Activated CD8-positive, alpha-beta T cell treated with anti-CD3 and anti-CD28 coated beads for 36 hours (primary cell): ENCODE measurements around the gene LRRC3B. TPM values are rescaled to one million over a fixed set of nuclear protein-coding genes. Genes with fewer than 3 reads are reported as not detected.

Experiments used
- ATAC-seq: fragments of 200-7000 bp; cut with Tn5 transposase; one replicate; pipeline ENCODE4 v1.10.0; 2021; ENCODE audit warnings: mild to moderate bottlenecking, moderate library complexity
- CTCF ChIA-PET: fragments of 350-600 bp; sonication (Branson Sonifier 250); formaldehyde crosslinking; loops from one replicate; lab custom pipeline; 2021; ENCODE audit warnings: antibody characterized with exemption; lab: Charles Lee
- POLR2A ChIA-PET: fragments of 350-600 bp; sonication (Branson Sonifier 250); formaldehyde crosslinking; loops from one replicate; lab custom pipeline; 2021; ENCODE audit warnings: antibody characterized with exemption; lab: Charles Lee
- DNase-seq: peaks from one replicate; pipeline ENCODE4 v3.0.0-alpha.2; 2020
- H3K27ac Mint-ChIP-seq: one replicate; pipeline ENCODE4 v1.8.0; 2021; ENCODE audit warnings: mild to moderate bottlenecking, mixed read lengths
- H3K27me3 Mint-ChIP-seq: one replicate; pipeline ENCODE4 v1.8.0; 2021; ENCODE audit warnings: mixed read lengths
- H3K36me3 Mint-ChIP-seq: one replicate; pipeline ENCODE4 v1.8.0; 2021; ENCODE audit warnings: low read depth, mixed read lengths
- H3K4me1 Mint-ChIP-seq: one replicate; pipeline ENCODE4 v1.8.0; 2021; ENCODE audit warnings: low read depth, mixed read lengths
- H3K4me3 Mint-ChIP-seq: one replicate; pipeline ENCODE4 v1.8.0; 2021; ENCODE audit warnings: mild to moderate bottlenecking, moderate library complexity, mixed read lengths
- H3K9me3 Mint-ChIP-seq: one replicate; pipeline ENCODE4 v1.8.0; 2021; ENCODE audit warnings: mixed read lengths
- intact Hi-C: fragments of 100-400 bp; cut with micrococcal nuclease; formaldehyde crosslinking; loops from one replicate; pipeline ENCODE4 v1.10.0; 2022
- total RNA-seq, 2 experiments: library from RNA; stranded (reverse); gene quantifications; one replicate each; pipeline ENCODE4 v1.2.3, GENCODE V29; 2021
- TF ChIP-seq, protein P1 (sequence below): fragments of 200-600 bp; IDR thresholded peaks from one replicate; pipeline ENCODE4 v1.8.0; 2022; ENCODE audit warnings: antibody characterized with exemption, mild to moderate bottlenecking

The LRRC3B gene
- total RNA-seq, 2 experiments from 2014 or later = not detected

DNA sequence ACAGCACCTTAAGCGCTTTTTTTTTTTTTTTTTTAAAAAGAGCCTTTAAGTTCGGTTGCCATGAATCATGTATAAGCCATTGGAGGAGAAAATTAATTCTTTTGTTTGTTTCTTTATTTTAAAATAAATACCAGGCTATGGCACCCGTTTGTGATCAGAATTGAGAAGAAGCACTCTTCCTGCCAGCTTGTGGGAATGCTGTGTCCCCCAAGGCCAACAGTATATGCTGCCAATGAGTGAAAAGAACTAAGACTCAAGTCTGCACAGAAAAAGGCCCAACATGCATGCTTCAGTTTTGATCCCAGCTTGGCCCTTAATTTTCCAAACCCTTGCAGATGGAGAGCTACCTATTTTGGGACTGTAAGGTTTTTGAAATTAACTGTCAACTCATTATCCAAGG lies 90.5 kb downstream of the LRRC3B start:
- CTCF ChIA-PET = interaction anchor here (0.8 to 1.7 kb wide), 5 partner anchors 9 to 1065 kb away, joined by 3 to 7 read pairs (median 4); no protein-coding TSS in a partner anchor
- H3K36me3 Mint-ChIP-seq = no peaks in the 10 kb centered on the region
- H3K27me3 Mint-ChIP-seq = no peaks in the 10 kb centered on the region
- H3K4me1 Mint-ChIP-seq = no peaks in the 10 kb centered on the region
- POLR2A ChIA-PET = no interaction called here
- DNase-seq (no peak), ATAC-seq (no peak)
- H3K4me3 Mint-ChIP-seq = no peak overlapping the region
- H3K27ac Mint-ChIP-seq = no peak overlapping the region
- H3K9me3 Mint-ChIP-seq = no peaks in the 10 kb centered on the region
- TF ChIP-seq, protein P1, sequence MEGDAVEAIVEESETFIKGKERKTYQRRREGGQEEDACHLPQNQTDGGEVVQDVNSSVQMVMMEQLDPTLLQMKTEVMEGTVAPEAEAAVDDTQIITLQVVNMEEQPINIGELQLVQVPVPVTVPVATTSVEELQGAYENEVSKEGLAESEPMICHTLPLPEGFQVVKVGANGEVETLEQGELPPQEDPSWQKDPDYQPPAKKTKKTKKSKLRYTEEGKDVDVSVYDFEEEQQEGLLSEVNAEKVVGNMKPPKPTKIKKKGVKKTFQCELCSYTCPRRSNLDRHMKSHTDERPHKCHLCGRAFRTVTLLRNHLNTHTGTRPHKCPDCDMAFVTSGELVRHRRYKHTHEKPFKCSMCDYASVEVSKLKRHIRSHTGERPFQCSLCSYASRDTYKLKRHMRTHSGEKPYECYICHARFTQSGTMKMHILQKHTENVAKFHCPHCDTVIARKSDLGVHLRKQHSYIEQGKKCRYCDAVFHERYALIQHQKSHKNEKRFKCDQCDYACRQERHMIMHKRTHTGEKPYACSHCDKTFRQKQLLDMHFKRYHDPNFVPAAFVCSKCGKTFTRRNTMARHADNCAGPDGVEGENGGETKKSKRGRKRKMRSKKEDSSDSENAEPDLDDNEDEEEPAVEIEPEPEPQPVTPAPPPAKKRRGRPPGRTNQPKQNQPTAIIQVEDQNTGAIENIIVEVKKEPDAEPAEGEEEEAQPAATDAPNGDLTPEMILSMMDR = no peak
- intact Hi-C loops = no loop called here

DNA sequence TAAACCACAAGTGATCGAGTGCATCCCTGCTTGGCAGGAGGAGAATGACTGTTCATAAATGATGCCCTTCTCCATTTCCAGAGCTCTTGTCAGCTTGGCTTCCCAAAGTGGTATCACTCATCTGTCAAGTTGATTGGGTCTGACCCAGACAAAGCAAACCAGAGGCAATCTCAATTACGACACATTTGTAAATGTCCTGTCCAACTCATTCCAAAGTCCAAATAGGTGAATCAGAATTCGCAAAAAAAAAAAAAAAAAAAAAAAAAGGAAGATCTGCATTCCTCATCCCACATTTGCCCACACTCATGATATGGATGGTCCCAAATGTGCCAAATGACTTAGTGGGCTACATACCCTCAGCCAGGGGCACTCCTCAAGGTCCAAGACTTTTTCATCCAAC lies 91.9 kb downstream of the LRRC3B start:
- DNase-seq (no peak), ATAC-seq (no peak)
- TF ChIP-seq, protein P1 = no peak
- Mint-ChIP-seq H3K9me3 (no peaks in the 10 kb centered on the region), H3K4me3 (no peak overlapping the region), H3K36me3 (no peaks in the 10 kb centered on the region), H3K27me3 (no peaks in the 10 kb centered on the region), H3K27ac (no peak overlapping the region), H3K4me1 (no peaks in the 10 kb centered on the region)
- intact Hi-C loops = no loop called here
- CTCF ChIA-PET = no interaction called here
- POLR2A ChIA-PET = no interaction called here

DNA sequence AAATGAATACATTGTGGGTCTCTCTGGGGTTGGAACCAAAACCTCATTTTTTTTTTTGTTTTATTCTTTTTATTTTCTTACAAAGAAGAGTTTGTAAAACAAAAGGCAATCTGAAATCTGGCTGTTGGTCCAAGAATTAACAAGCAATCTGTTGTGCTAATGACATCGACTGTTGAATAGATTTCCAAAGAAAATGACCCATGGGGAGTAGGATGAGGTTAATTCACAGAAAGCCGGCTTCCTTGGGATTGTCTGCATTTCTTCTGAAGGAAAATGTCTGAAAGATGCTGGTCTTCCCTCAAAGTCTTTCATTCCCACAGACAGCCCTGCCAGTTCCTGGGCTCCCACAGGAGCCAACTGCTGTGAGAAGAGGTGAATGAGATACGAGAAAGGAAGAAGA lies 92.9 kb downstream of the LRRC3B start:
- POLR2A ChIA-PET = no interaction called here
- TF ChIP-seq, protein P1 = no peak
- no peaks in the 10 kb centered on the region for H3K9me3 Mint-ChIP-seq
- CTCF ChIA-PET = no interaction called here
- intact Hi-C loops = no loop called here
- no peak overlapping the region for H3K27ac Mint-ChIP-seq
- H3K36me3 Mint-ChIP-seq = no peaks in the 10 kb centered on the region
- H3K27me3 Mint-ChIP-seq = no peaks in the 10 kb centered on the region
- no peaks in the 10 kb centered on the region for H3K4me1 Mint-ChIP-seq
- no peak overlapping the region for H3K4me3 Mint-ChIP-seq
- DNase-seq (no peak), ATAC-seq (no peak)

DNA sequence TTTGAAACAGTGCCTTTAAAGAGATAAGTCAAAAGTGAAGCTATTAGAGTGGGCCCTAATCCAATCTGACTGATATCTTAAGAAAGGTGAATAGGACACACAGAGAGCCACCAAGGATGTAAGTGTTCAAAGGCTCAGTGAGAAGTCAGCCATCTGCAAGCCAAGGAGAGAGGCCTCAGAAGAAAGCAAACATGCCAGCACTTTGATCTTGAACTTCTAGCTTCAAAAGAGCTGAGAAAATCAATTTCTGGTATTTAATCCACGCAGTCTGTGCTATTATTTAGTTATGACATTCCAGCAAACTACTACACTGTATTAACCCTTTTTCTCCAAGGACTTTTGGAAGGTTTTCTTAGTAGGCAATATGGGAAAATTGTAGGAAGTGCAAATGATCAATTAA lies 95.7 kb downstream of the LRRC3B start:
- no peaks in the 10 kb centered on the region for H3K9me3 Mint-ChIP-seq
- DNase-seq = no peak
- CTCF ChIA-PET = no interaction called here
- intact Hi-C loops = no loop called here
- H3K27ac Mint-ChIP-seq = no peak overlapping the region
- H3K4me1 Mint-ChIP-seq = no peaks in the 10 kb centered on the region
- H3K4me3 Mint-ChIP-seq = no peak overlapping the region
- H3K27me3 Mint-ChIP-seq = no peaks in the 10 kb centered on the region
- ATAC-seq = no peak
- POLR2A ChIA-PET = no interaction called here
- TF ChIP-seq, protein P1 = no peak
- H3K36me3 Mint-ChIP-seq = no peaks in the 10 kb centered on the region

DNA sequence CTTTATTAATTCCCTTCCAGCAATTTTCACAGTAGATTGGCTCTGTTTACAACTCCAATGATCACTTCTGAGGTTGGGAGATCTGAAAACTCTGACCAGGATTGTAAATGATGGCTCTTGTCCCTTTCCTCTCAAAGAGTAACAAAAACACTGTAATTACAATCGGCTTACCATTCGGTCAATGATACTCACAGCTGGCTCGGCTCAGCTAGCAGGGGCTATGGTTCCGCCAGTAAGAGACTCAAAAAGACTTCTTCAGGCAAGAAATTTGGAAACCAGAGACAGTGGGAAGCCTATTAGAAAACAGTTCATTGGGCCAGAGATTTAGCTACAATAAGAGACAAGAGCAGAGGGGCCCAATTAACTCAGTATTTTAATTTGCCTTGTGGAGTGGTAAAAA lies 96.6 kb downstream of the LRRC3B start:
- no peaks in the 10 kb centered on the region for H3K9me3 Mint-ChIP-seq
- no peaks in the 10 kb centered on the region for H3K36me3 Mint-ChIP-seq
- TF ChIP-seq, protein P1 = no peak
- ChIA-PET POLR2A (no interaction called here), CTCF (no interaction called here)
- H3K4me3 Mint-ChIP-seq = no peak overlapping the region
- no peaks in the 10 kb centered on the region for H3K27me3 Mint-ChIP-seq
- no peaks in the 10 kb centered on the region for H3K4me1 Mint-ChIP-seq
- no peak overlapping the region for H3K27ac Mint-ChIP-seq
- DNase-seq (no peak), ATAC-seq (no peak)
- intact Hi-C loops = no loop called here
